Measurements from ENCODE around the gene RPS2. TPM values are rescaled to one million over a fixed set of nuclear protein-coding genes. Genes with fewer than 3 reads are reported as not detected.

Gene RPS2
- total RNA-seq, 1 experiment from 2014 or later = 2,672 TPM

GRCh38 chr16:1987198-1987597 lies 22.6 kb upstream of the RPS2 start:
- in situ Hi-C loops (cut with HindIII; ENCODE audit: low pct_unique_long_range_greater_than_20kb, low sequenced_read_pairs) = no loop called here
- no peak for DNase-seq (ENCODE audit: low read depth, low spot score)

- in situ Hi-C loops (cut with HindIII; ENCODE audit: low pct_unique_long_range_greater_than_20kb, low sequenced_read_pairs) = no loop called here
- DNase-seq (ENCODE audit: low read depth, low spot score) = no peak
These were observed 21.0 kb upstream of the RPS2 start for GRCh38 chr16:1985466-1986150.

GRCh38 chr16:1984347-1985225 lies 20.0 kb upstream of the RPS2 start:
- no peak for DNase-seq (ENCODE audit: low read depth, low spot score)
- in situ Hi-C loops (cut with HindIII; ENCODE audit: low pct_unique_long_range_greater_than_20kb, low sequenced_read_pairs) = no loop called here

DNA sequence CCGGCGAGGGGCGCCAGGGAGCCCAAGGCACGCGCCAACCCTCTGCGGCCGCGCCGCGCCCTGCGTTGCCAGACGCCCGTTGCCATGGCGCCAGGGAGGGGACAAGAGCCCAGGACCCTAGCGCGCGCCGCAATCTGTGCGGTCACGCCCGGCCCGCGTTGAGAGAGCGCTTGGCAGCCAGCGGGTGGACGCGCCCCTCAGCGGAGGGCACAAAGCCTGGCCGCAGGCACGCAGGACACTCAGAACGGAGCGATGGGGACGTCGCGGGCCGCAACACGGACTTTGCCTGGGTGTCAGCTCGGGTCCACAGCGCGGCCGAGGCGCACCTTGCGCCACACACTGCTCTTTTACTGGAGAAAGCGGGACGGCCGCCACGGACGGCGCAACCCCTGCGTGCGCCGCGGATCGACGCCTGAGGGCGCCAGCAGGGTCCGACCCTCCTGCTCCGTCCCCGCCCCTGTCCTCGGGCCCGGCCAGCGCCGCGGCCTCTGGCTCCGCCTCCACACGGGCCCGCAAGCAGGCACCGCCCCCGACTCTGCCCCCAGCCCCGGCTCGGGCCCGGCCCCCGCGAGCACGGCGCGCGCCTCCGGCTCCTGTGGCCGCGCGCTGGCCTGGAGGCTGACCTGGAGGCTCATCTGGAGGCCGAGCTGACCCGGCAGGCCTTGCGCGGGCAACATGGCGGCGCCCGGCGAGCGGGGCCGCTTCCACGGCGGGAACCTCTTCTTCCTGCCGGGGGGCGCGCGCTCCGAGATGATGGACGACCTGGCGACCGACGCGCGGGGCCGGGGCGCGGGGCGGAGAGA lies 19.1 kb upstream of the RPS2 start, which contains the start of gene GFER:
Gene GFER, plus strand, starts transcription at position 650 of the 803 bp plus-strand sequence. Its CDS starts 26 bp downstream, at position 676.
- peak; percentile 87 for DNase-seq (ENCODE audit: low read depth, low spot score)
- in situ Hi-C loops (cut with HindIII; ENCODE audit: low pct_unique_long_range_greater_than_20kb, low sequenced_read_pairs) = no loop called here

DNA sequence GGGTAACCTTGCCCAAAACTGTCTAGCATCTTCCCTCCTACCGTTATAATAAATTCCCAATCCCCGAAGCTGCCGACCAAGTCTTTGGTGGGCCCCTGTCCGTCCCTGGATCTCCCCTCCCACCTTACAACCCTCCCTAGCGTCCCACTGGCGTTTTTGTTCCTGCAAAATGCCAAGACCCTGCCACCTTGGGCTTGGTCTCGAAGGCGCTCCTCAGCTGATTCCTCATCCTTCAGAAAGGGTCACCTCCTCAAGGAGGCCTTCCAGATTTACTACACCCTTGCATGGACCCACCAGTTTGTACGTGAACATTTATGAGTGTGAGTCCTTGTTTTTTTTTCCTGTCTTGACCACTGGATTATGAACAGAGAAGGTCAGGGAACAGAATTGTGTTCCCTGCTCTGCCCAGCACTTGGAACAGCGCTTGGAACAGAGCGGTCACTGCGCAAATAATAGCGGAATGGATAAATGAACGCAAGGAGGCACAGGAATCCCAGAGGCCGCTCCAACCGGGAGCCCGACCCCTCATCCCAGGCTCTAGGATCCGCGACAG lies 18.4 kb upstream of the RPS2 start:
- no peak for DNase-seq (ENCODE audit: low read depth, low spot score)
- in situ Hi-C loops (cut with HindIII; ENCODE audit: low pct_unique_long_range_greater_than_20kb, low sequenced_read_pairs) = no loop called here

- in situ Hi-C loops (cut with HindIII; ENCODE audit: low pct_unique_long_range_greater_than_20kb, low sequenced_read_pairs) = no loop called here
- peak; percentile 71 for DNase-seq (ENCODE audit: low read depth, low spot score)
These were observed 17.4 kb upstream of the RPS2 start for GRCh38 chr16:1982013-1982433.

DNA sequence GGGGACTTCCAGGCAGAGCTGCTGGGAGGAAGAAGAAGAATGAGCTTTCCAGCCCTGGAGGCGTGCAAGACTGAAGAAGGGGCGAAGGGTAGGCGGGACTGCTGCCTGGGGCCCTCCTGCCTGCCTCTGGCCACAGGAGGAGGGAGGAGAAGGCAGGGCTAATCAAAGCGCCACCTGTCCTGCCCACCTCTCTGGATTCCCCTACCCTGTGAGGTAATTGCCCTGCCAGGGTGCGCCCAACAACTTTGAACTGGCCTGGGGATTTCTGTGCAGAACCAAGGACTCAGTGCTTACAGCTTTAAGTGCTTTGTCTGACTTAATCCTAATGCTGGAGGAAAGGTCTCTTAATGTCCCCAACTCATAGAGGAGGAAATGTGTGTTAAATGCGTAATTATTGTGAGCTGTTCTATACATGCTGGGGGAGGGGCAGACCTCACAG lies 16.8 kb upstream of the RPS2 start, which contains the start of gene NOXO1:
Gene NOXO1, minus strand, starts transcription at position 72 of the 439 bp plus-strand sequence. CDS start 290 bp downstream, outside the sequence.
- in situ Hi-C loops (cut with HindIII; ENCODE audit: low pct_unique_long_range_greater_than_20kb, low sequenced_read_pairs) = no loop called here
- no peak for DNase-seq (ENCODE audit: low read depth, low spot score)

DNA sequence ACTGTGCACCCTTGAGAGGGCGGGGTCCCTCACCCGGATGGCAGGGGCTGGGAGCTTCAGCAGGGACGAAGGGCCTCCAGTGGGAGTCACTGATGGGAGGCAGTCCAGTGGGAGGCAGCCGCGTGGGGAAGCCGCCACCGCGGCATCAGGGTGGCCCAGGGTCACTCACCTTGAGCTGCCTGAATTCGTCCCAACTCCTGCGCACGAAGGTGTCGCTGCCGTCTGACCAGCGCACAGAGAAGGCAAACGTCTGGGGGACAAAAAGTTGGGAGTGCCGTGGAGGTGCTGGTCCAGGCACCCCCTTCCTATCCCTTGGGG lies 16.1 kb upstream of the RPS2 start:
- in situ Hi-C loops (cut with HindIII; ENCODE audit: low pct_unique_long_range_greater_than_20kb, low sequenced_read_pairs) = no loop called here
- DNase-seq (ENCODE audit: low read depth, low spot score) = no peak

DNA sequence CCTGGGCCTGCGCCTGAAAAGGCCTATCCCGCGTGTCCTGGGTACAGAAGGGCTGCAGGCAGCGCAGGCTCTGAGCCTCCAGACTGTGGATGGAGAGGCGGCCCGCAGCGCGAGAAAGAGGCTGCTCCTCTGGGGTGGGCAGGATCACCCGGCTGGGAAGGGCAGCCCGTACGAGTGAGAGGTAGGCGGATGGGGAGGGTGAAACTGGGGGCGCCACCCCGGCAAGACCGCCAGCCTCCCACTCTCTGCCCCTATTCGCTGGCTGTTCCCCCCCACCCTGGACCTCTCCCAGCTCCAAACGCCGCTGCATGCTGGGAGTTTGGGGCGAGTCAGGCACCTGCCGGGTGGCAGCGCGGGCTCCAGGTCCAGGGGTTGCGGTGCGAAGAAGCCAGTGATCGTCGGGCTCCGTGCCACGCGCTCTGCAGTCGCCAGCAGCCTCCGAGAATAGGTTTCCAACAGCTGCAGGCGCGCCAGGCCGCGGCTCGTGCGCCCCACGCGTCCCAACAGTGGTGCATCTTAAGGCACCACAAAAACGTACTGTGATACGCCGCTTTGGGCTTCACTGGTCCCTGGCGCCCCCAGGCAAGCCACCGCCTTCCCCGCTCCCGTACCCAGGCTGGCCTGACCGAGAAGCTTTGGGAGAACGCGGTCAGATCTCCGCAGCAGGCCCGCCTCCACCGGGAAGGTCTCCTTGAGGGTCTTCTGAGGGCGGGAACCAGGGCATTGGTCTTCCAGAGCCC lies 15.6 kb upstream of the RPS2 start:
- DNase-seq (ENCODE audit: low read depth, low spot score) = no peak
- in situ Hi-C loops (cut with HindIII; ENCODE audit: low pct_unique_long_range_greater_than_20kb, low sequenced_read_pairs) = no loop called here

DNA sequence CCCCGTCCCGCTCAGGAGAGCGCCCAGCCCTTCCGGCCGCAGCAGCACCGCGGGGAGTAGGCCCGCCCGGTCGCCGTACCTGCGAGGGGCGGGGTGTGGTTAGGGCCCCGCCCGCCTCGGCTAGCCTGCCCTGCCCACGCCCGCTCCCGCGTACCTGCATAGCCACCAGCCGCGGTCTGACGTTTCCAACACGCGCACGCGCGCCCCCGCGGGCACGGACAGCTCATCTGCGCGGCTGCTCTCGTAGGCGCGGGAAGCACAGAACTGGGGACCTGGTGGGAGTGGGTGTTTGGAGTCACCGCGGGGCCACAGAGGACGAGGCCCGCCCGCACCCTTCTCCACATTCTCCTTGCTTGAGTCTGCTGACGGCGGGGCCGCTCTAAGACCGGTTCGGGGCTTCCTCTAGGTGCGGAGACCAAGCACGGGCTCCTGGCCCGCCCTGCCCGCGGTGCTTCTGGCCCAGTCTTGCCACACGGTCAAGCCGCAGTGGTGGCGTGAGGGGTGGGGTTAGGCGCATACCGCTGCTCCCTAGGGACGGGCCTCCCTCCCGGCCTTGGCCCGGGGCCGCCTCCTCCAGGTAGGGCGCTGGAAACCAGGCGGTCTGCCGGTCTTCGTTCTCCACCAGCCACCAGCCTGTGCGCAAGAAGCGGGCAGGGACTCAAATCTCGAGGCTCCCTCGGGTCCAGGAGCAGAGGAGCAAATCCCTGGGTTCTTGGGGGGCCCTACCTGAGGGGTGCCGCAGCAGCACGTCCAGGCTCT lies 14.8 kb upstream of the RPS2 start:
- in situ Hi-C loops (cut with HindIII; ENCODE audit: low pct_unique_long_range_greater_than_20kb, low sequenced_read_pairs) = no loop called here
- no peak for DNase-seq (ENCODE audit: low read depth, low spot score)

DNA sequence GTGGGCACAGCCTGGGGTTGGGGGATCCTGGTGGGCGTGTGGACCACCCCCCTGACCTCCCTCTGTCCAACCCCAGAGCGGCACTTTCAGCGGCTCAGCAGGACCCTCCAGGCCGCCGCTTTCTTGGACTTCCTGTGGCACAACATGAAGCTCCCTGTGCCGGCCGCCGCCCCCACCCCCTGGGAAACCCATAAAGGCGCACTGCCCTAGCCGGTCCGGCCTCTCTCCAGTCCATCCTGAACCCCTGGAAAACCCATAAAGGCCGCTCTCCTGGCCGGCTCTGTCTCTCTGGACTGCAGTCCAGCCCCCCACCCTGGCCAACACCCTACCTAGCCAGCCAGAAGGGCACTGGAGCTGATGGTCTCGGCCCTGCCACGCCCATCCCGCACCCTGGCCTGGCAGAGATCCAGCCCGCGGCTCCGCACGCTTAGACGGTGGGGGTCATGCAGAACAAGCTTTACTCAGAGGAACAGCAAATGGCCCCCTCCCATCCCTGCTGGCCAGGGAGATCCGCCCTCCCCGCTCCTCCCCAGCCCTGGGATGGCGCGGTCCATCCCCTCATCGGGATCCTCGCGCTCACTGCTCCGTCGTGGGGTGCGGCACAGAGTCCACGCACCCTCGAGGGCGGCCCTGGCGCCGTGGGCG lies 14.0 kb upstream of the RPS2 start:
- in situ Hi-C loops (cut with HindIII; ENCODE audit: low pct_unique_long_range_greater_than_20kb, low sequenced_read_pairs) = no loop called here
- DNase-seq (ENCODE audit: low read depth, low spot score) = no peak

GRCh38 chr16:1977875-1978268 lies 13.2 kb upstream of the RPS2 start:
- in situ Hi-C loops (cut with HindIII; ENCODE audit: low pct_unique_long_range_greater_than_20kb, low sequenced_read_pairs) = no loop called here
- DNase-seq (ENCODE audit: low read depth, low spot score) = no peak

DNA sequence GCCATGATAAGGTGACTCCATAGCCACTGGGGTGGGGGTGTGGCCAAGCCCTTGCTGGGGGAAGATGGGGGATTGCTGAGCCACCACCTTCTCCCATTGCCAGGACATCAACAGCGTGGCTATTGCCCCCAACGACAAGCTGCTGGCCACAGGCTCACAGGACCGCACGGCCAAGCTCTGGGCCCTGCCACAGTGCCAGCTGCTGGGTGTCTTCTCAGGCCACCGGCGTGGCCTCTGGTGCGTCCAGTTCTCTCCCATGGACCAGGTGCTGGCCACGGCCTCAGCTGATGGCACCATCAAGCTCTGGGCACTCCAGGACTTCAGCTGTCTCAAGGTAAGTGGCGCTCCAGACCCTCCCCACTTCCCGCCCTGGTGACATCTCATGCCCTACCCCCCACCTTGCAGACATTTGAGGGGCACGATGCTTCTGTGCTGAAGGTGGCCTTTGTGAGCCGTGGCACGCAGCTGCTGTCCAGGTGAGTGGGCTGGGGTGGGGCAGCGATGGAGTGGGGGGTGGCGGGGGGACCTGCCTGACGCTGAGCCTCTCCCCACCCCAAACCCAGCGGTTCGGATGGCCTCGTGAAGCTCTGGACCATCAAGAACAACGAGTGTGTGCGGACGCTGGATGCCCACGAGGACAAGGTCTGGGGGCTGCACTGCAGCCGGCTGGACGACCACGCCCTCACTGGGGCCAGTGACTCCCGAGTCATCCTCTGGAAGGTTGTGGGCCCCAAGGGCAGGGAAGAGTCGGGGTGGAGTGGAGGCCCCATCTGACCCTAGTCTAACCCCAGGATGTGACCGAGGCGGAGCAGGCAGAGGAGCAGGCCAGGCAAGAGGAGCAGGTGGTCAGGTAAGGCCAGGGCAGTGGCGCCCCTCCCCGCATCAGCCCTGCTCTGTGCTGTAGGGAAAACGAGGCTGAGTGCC lies 12.6 kb upstream of the RPS2 start:
- DNase-seq (ENCODE audit: low read depth, low spot score) = no peak
- in situ Hi-C loops (cut with HindIII; ENCODE audit: low pct_unique_long_range_greater_than_20kb, low sequenced_read_pairs) = no loop called here

DNA sequence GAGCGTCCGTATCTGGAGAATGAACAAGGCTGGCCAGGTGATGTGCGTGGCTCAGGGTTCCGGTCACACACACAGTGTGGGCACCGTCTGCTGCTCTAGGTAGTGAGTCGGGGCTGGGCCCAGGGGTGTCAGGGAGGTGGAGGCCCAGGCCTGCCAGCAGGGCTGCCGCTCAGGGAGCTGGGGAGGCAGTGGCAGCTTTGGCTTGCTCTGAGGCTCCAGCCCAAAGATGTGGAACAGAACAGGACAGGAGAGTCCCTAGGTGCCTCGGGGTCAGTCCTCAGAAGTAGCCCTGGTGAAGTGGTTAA lies 11.5 kb upstream of the RPS2 start:
- in situ Hi-C loops (cut with HindIII; ENCODE audit: low pct_unique_long_range_greater_than_20kb, low sequenced_read_pairs) = no loop called here
- no peak for DNase-seq (ENCODE audit: low read depth, low spot score)

- DNase-seq (ENCODE audit: low read depth, low spot score) = no peak
- in situ Hi-C loops (cut with HindIII; ENCODE audit: low pct_unique_long_range_greater_than_20kb, low sequenced_read_pairs) = no loop called here
These were observed 11.0 kb upstream of the RPS2 start for GRCh38 chr16:1975432-1976215.

Data from SK-MEL-5 (cell line).